Esophagus muscularis mucosa (tissue), 4 donors: ENCODE measurements around the gene RNF175. TPM values are rescaled to one million over a fixed set of nuclear protein-coding genes. Genes with fewer than 3 reads are reported as not detected.

Experiments used
- DNase-seq: peaks from one replicate; pipeline ENCODE4 v3.0.0-alpha.2; 2017; ENCODE audit errors: extremely low spot score
- H3K27ac ChIP-seq, 4 donors: fragments of 200-600 bp; sonication (generic); replicated peaks in 1 of 4; 1 replicate in 3 of 4; 2 replicates in 1 of 4; pipeline ENCODE4 v1.5.1; 2016 to 2019; ENCODE audit warnings: mild to moderate bottlenecking in 1 of 4
- H3K27me3 ChIP-seq, 4 donors: fragments of 200-600 bp; sonication (generic); one replicate each; pipeline versions ENCODE4 v1.5.1 to v1.6.0; 2016 to 2019
- H3K36me3 ChIP-seq, 4 donors: fragments of 200-600 bp; sonication (generic); one replicate each; pipeline ENCODE4 v1.5.1; 2016 to 2019
- H3K4me1 ChIP-seq, 4 donors: fragments of 200-600 bp; sonication (generic); one replicate each; pipeline ENCODE4 v1.5.1; 2016 to 2019
- H3K4me3 ChIP-seq, 4 donors: fragments of 200-600 bp; sonication (generic); 1 replicate in 2 of 4; 2 replicates in 2 of 4; pipeline ENCODE4 v1.5.1; 2016 to 2019; ENCODE audit warnings: mild to moderate bottlenecking in 4 of 4, moderate library complexity in 1 of 4
- H3K9me3 ChIP-seq, 4 donors: fragments of 200-600 bp; sonication (generic); 1 replicate in 3 of 4; 2 replicates in 1 of 4; pipeline ENCODE4 v1.5.1; 2016 to 2019
- CTCF ChIP-seq, 3 experiments: fragments of 200-600 bp in 2 of 3; fragments of 450-650 bp in 1 of 3; sonication (generic) in 2 of 3; IDR thresholded peaks; one replicate each; pipeline ENCODE4 v1.5.1; 2017 to 2019; ENCODE audit warnings: antibody characterized with exemption in 3 of 3, mild to moderate bottlenecking in 2 of 3, moderate library complexity in 1 of 3
- EP300 ChIP-seq: sonication (generic); formaldehyde crosslinking; IDR thresholded peaks from one replicate; pipeline ENCODE4 v1.6.1; 2017; ENCODE audit warnings: antibody characterized with exemption
- POLR2A ChIP-seq: fragments of 450-650 bp; IDR thresholded peaks from one replicate; pipeline ENCODE4 v1.6.1; 2017; ENCODE audit warnings: antibody characterized with exemption, moderate library complexity, mild to moderate bottlenecking, low read depth
- POLR2AphosphoS5 ChIP-seq, 2 donors: sonication (generic); formaldehyde crosslinking; IDR thresholded peaks; one replicate each; pipeline ENCODE4 v1.6.1; 2017; ENCODE audit warnings: antibody characterized with exemption in 2 of 2
- WGBS: methylation state at CpG from one replicate; pipeline ENCODE4 v1.1.5; 2018; 5-methylcytosine and 5-hydroxymethylcytosine counted together
- intact Hi-C: fragments of 100-400 bp; cut with DNase I; formaldehyde crosslinking; loops from one replicate; pipeline ENCODE4 v1.15.1; 2023
- total RNA-seq, 4 donors: library from RNA; depleted of rRNA; stranded (reverse); fragments of >200 nt; gene quantifications; one replicate each; pipeline versions ENCODE4 v1.1.0 to v1.2.1, GENCODE V29; 2016

Gene RNF175
- total RNA-seq, 4 donors from 2014 or later = 0.19 to 1.4 (median 0.50) TPM; not detected in 1

GRCh38 chr4:153713866-153714646 lies 45.8 kb downstream of the RNF175 start:
- TF ChIP-seq EP300 = no peak
- no peak overlapping the region for H3K4me3 ChIP-seq
- no peak for DNase-seq
- no peaks in the 10 kb centered on the region for H3K9me3 ChIP-seq
- intact Hi-C loops = no loop called here
- H3K27ac ChIP-seq = no peak overlapping the region
- H3K4me1 ChIP-seq = no peaks in the 10 kb centered on the region
- H3K27me3 ChIP-seq = no peaks in the 10 kb centered on the region
- H3K36me3 ChIP-seq = no peaks in the 10 kb centered on the region
- WGBS = 63% methylated on average over 2 of the region's 2 CpGs

GRCh38 chr4:153710681-153711080 lies 49.1 kb downstream of the RNF175 start:
- no peak overlapping the region for H3K4me3 ChIP-seq
- H3K4me1 ChIP-seq = no peaks in the 10 kb centered on the region
- no peak for DNase-seq
- intact Hi-C loops = no loop called here
- H3K9me3 ChIP-seq = no peaks in the 10 kb centered on the region
- 87% methylated on average over 1 of the region's 1 CpG for WGBS
- H3K27ac ChIP-seq = no peak overlapping the region
- no peaks in the 10 kb centered on the region for H3K27me3 ChIP-seq
- no peak for TF ChIP-seq POLR2AphosphoS5 (IDR thresholded peaks at IDR 0.05)
- TF ChIP-seq CTCF (IDR thresholded peaks at IDR 0.05) = no peak
- no peak for TF ChIP-seq EP300
- TF ChIP-seq POLR2A = no peak
- no peaks in the 10 kb centered on the region for H3K36me3 ChIP-seq

GRCh38 chr4:153706519-153706918 lies 53.3 kb downstream of the RNF175 start:
- no peak for DNase-seq
- intact Hi-C loops = no loop called here

DNA sequence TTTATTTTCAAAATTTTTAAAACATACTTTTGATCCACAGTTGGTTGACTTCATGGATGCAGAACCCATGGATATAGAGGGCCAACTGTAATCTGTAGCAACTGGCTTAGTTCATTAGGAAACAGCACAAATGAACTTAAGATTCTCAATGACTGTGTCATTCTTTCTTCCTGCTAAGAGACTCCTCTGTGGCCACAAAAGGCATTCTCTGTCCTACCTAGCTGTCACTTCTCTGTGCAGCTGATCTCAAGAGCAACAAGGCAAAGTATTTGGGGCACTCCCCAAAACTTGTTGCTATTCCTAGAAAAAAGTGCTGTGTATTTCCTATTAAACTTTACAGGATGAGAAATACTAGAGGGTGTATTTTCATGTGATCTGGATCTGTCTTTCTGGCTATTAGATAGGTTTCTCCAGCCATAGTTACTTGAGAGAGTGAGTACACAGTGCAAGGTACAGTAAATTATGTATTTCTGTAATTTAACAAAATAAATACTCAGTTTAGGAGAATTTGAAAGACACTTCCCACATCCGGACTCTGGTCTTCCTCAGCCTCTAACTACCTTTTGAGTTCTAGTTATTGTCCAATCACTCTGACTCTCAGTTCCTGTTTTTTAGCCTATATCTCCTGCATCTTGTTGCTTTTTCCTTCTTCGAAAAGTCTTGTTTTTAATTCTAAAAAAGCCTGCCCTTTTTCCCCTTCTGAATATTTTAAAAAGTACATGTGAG lies 53.9 kb downstream of the RNF175 start:
- WGBS = 77% methylated on average over 2 of the region's 2 CpGs
- Histone ChIP-seq H3K27me3 (no peaks in the 10 kb centered on the region), H3K36me3 (no peaks in the 10 kb centered on the region), H3K4me1 (no peaks in the 10 kb centered on the region), H3K9me3 (no peaks in the 10 kb centered on the region), H3K27ac (no peak overlapping the region), H3K4me3 (no peak overlapping the region)
- intact Hi-C loops = no loop called here
- DNase-seq = no peak
- TF ChIP-seq POLR2AphosphoS5 (IDR thresholded peaks at IDR 0.05) = no peak
- TF ChIP-seq EP300 = no peak
- no peak for TF ChIP-seq POLR2A
- no peak for TF ChIP-seq CTCF (IDR thresholded peaks at IDR 0.05)

More at GRCh38 chr4:153706519-153706918, 53.3 kb downstream of the RNF175 start:
- H3K27ac ChIP-seq = no peak overlapping the region
- H3K27me3 ChIP-seq = no peaks in the 10 kb centered on the region
- H3K4me3 ChIP-seq = no peak overlapping the region
- no peaks in the 10 kb centered on the region for H3K9me3 ChIP-seq
- H3K36me3 ChIP-seq = no peaks in the 10 kb centered on the region
- TF ChIP-seq POLR2A (no peak), EP300 (no peak), POLR2AphosphoS5 (IDR thresholded peaks at IDR 0.05) (no peak), CTCF (IDR thresholded peaks at IDR 0.05) (no peak)
- no peaks in the 10 kb centered on the region for H3K4me1 ChIP-seq

DNA sequence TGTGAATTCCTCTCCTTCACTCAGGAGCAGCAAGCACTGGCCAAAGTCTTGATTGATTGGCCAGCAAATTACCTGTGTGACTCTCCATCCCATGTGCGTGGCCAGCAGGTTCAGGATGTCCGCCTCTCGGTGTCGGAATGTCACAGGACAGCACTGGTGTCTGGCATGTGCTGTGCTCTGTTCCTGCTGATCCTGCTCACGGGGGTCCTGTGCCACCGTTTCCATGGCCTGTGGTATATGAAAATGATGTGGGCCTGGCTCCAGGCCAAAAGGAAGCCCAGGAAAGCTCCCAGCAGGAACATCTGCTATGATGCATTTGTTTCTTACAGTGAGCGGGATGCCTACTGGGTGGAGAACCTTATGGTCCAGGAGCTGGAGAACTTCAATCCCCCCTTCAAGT lies 55.3 kb downstream of the RNF175 start:
- intact Hi-C loops = no loop called here
- Histone ChIP-seq H3K4me1 (no peaks in the 10 kb centered on the region), H3K9me3 (no peaks in the 10 kb centered on the region), H3K36me3 (no peaks in the 10 kb centered on the region), H3K4me3 (no peak overlapping the region), H3K27me3 (no peaks in the 10 kb centered on the region), H3K27ac (no peak overlapping the region)
- TF ChIP-seq POLR2AphosphoS5 (IDR thresholded peaks at IDR 0.05) (no peak), POLR2A (no peak), CTCF (IDR thresholded peaks at IDR 0.05) (no peak), EP300 (no peak)
- DNase-seq = no peak
- WGBS = 96% methylated on average over 7 of the region's 7 CpGs
